ENCODE results near the gene MAP7D1.
"Not testable (repeated sequence)": the region's sequence is repeated elsewhere in the genome, so short reads cannot be mapped to it uniquely, and the experiment has no call there.

Gene MAP7D1

GRCh38 chr1:36168514-36168913, 12.6 kb downstream of the MAP7D1 start:
- DNase-seq (ENCODE audit: low spot score): no peak

- DNase-seq (ENCODE audit: low spot score): no peak
Measured at GRCh38 chr1:36170643-36171412, 14.9 kb downstream of the MAP7D1 start.

- no peak for DNase-seq (ENCODE audit: low spot score)
Measured at GRCh38 chr1:36172017-36172747, 16.2 kb downstream of the MAP7D1 start.

- DNase-seq (ENCODE audit: low spot score): no peak
Measured at GRCh38 chr1:36172983-36173382, 17.0 kb downstream of the MAP7D1 start.

GRCh38 chr1:36174713-36175112, 18.8 kb downstream of the MAP7D1 start:
- no peak for DNase-seq (ENCODE audit: low spot score)

- DNase-seq (ENCODE audit: low spot score): no peak
Measured at GRCh38 chr1:36175137-36176095, 19.5 kb downstream of the MAP7D1 start.

GRCh38 chr1:36176106-36176949, 20.4 kb downstream of the MAP7D1 start:
- DNase-seq (ENCODE audit: low spot score): no peak

- no peak for DNase-seq (ENCODE audit: low spot score)
Measured at GRCh38 chr1:36177589-36178431, 21.9 kb downstream of the MAP7D1 start.

GRCh38 chr1:36178471-36179219, 22.7 kb downstream of the MAP7D1 start:
- no peak for DNase-seq (ENCODE audit: low spot score)

- no peak for DNase-seq (ENCODE audit: low spot score)
Measured at GRCh38 chr1:36179220-36179600, 23.2 kb downstream of the MAP7D1 start.

GRCh38 chr1:36182734-36183133, 26.8 kb downstream of the MAP7D1 start:
- no peak for DNase-seq (ENCODE audit: low spot score)

- DNase-seq (ENCODE audit: low spot score): peak; percentile 14
Measured at GRCh38 chr1:36183309-36183856, 27.4 kb downstream of the MAP7D1 start.

- peak; percentile 82 for DNase-seq (ENCODE audit: low spot score)
Measured at GRCh38 chr1:36187800-36188593, 32.0 kb downstream of the MAP7D1 start.

- not testable (repeated sequence) for DNase-seq (ENCODE audit: low spot score)
Measured at GRCh38 chr1:36196805-36197204, 40.8 kb downstream of the MAP7D1 start.

GRCh38 chr1:36198641-36199040, 42.7 kb downstream of the MAP7D1 start:
- DNase-seq (ENCODE audit: low spot score): no peak

- no peak for DNase-seq (ENCODE audit: low spot score)
Measured at GRCh38 chr1:36199934-36200741, 44.2 kb downstream of the MAP7D1 start.

- no peak for DNase-seq (ENCODE audit: low spot score)
Measured at GRCh38 chr1:36203027-36203553, 47.1 kb downstream of the MAP7D1 start.

Measured in SK-N-DZ (cell line).